SK-N-SH (cell line): ENCODE measurements around the gene CLEC16A. TPM values are rescaled to one million over a fixed set of nuclear protein-coding genes. Genes with fewer than 3 reads are reported as not detected.
A peak's percentile ranks its signal among the peaks of the same experiment; 100 is the strongest.

Source experiments
- CTCF ChIA-PET: fragments of 300-600, 350-600 bp; formaldehyde crosslinking; extraction: SDS; loops from one replicate; lab custom pipeline; 2021; lab: Yijun Ruan, JAX
- POLR2A ChIA-PET: fragments of 350-600 bp; sonication (Branson Sonifier 250); formaldehyde crosslinking; extraction: SDS; loops from one replicate; lab custom pipeline; 2020; ENCODE audit warnings: antibody characterized with exemption, inconsistent platforms; lab: Yijun Ruan, JAX
- DNase-seq: peaks from one replicate; pipeline ENCODE4 v3.0.0; 2012
- H2AFZ ChIP-seq: fragments of 200-600 bp; sonication (generic); 2 replicates; pipeline ENCODE4 v1.8.1; 2016; ENCODE audit warnings: antibody characterized with exemption, mild to moderate bottlenecking, low read depth
- H3F3A ChIP-seq: fragments of 200-600 bp; sonication (generic); replicated peaks from 2 replicates; pipeline ENCODE3; 2016; ENCODE audit warnings: antibody characterized with exemption, mild to moderate bottlenecking; ENCODE audit not compliant: insufficient read depth
- H3K27ac ChIP-seq, 2 experiments: fragments of 200-500 bp in 1 of 2; fragments of 200-600 bp in 1 of 2; sonication (Bioruptor generic) in 1 of 2; sonication (generic), shearing (Covaris generic) in 1 of 2; 2 replicates each; pipeline versions ENCODE4 v1.5.1 to v1.6.1; 2014 to 2016; ENCODE audit warnings: low read depth in 2 of 2, inconsistent platforms in 1 of 2, low read length in 1 of 2, mild to moderate bottlenecking in 1 of 2, mixed read lengths in 1 of 2
- H3K27me3 ChIP-seq: fragments of 200-600 bp; sonication (generic), shearing (Covaris generic); 2 replicates; pipeline ENCODE4 v1.6.1; 2016; ENCODE audit warnings: mixed run types; ENCODE audit not compliant: insufficient read depth
- H3K36me3 ChIP-seq, 2 experiments: fragments of 200-500 bp in 1 of 2; fragments of 200-600 bp in 1 of 2; sonication (Bioruptor generic) in 1 of 2; sonication (generic) in 1 of 2; replicated peaks in 1 of 2; 2 replicates each; pipeline versions ENCODE3 to v1.5.1; 2014 to 2016; ENCODE audit warnings: low read length in 1 of 2, mild to moderate bottlenecking in 1 of 2; ENCODE audit not compliant: insufficient read depth in 2 of 2, control insufficient read depth in 1 of 2
- H3K4me1 ChIP-seq, 2 experiments: fragments of 200-500 bp in 1 of 2; fragments of 200-600 bp in 1 of 2; sonication (Bioruptor generic) in 1 of 2; sonication (generic), shearing (Covaris generic) in 1 of 2; 2 replicates each; pipeline versions ENCODE4 v1.5.1 to v1.6.1; 2014 to 2016; ENCODE audit warnings: low read depth in 1 of 2, low read length in 1 of 2, mixed run types in 1 of 2; ENCODE audit not compliant: insufficient read depth in 2 of 2, control insufficient read depth in 1 of 2
- H3K4me2 ChIP-seq: fragments of 200-600 bp; sonication (generic), shearing (Covaris generic); 2 replicates; pipeline ENCODE4 v1.6.1; 2017; ENCODE audit warnings: mixed run types
- H3K4me3 ChIP-seq, 2 experiments: fragments of 200-500 bp in 1 of 2; fragments of 200-600 bp in 1 of 2; sonication (Bioruptor generic) in 1 of 2; sonication (generic), shearing (Covaris generic) in 1 of 2; 2 replicates each; pipeline versions ENCODE4 v1.5.1 to v1.8.1; 2014 to 2016; ENCODE audit warnings: low read depth in 2 of 2, inconsistent platforms in 1 of 2, low read length in 1 of 2, mild to moderate bottlenecking in 1 of 2, mixed read lengths in 1 of 2, moderate library complexity in 1 of 2
- H3K79me2 ChIP-seq: fragments of 200-600 bp; sonication (generic); 2 replicates; pipeline ENCODE4 v1.8.1; 2017; ENCODE audit warnings: mild to moderate bottlenecking; ENCODE audit not compliant: insufficient read depth
- H3K9ac ChIP-seq: fragments of 200-600 bp; sonication (generic); 2 replicates; pipeline ENCODE4 v1.6.1; 2017; ENCODE audit warnings: mixed run types
- H3K9me2 ChIP-seq: fragments of 200-600 bp; sonication (generic); 2 replicates; pipeline ENCODE4 v1.6.1; 2017; ENCODE audit warnings: mixed run types
- H3K9me3 ChIP-seq: fragments of 200-600 bp; sonication (generic); 2 replicates; pipeline ENCODE4 v1.6.1; 2017; ENCODE audit warnings: mixed run types, mild to moderate bottlenecking, moderate library complexity
- H4K20me1 ChIP-seq: fragments of 200-600 bp; sonication (generic); 2 replicates; pipeline ENCODE4 v1.6.1; 2017; ENCODE audit warnings: mild to moderate bottlenecking, mixed run types; ENCODE audit not compliant: insufficient read depth
- CHD2 ChIP-seq: fragments of 150-350 bp; IDR thresholded peaks from 2 replicates; pipeline ENCODE4 v1.6.1; 2018; ENCODE audit warnings: low read length; ENCODE audit not compliant: partially characterized antibody
- CTCF ChIP-seq: fragments of 200-600 bp; sonication (generic); IDR thresholded peaks from 2 replicates; pipeline ENCODE4 v1.6.1; 2017; ENCODE audit warnings: antibody characterized with exemption, mild to moderate bottlenecking, moderate library complexity
- ELF1 ChIP-seq: IDR thresholded peaks from 2 replicates; pipeline ENCODE4 v1.4.0; 2012
- EP300 ChIP-seq, 2 experiments: IDR thresholded peaks; 2 replicates each; pipeline versions ENCODE4 v1.4.0 to v1.6.1; 2012; ENCODE audit warnings: borderline replicate concordance in 1 of 2, low read depth in 1 of 2, low read length in 1 of 2
- FOXJ3 ChIP-seq: sonication (generic); formaldehyde crosslinking; IDR thresholded peaks from 2 replicates; pipeline ENCODE4 v1.5.1; 2020; ENCODE audit warnings: mild to moderate bottlenecking, missing genetic modification reagents
- GABPA ChIP-seq: IDR thresholded peaks from 2 replicates; pipeline ENCODE4 v1.4.0; 2012; ENCODE audit warnings: low read depth, mild to moderate bottlenecking
- IRF3 ChIP-seq: fragments of 150-350 bp; IDR thresholded peaks from 2 replicates; pipeline ENCODE4 v1.6.1; 2016; ENCODE audit warnings: mild to moderate bottlenecking, low read depth, low read length
- MAX ChIP-seq: IDR thresholded peaks from 2 replicates; pipeline ENCODE4 v1.4.0; 2012; ENCODE audit warnings: low read depth
- NRF1 ChIP-seq: IDR thresholded peaks from 2 replicates; pipeline ENCODE4 v1.6.1; 2012; ENCODE audit warnings: low read depth, mild to moderate bottlenecking, low read length
- RAD21 ChIP-seq: IDR thresholded peaks from 2 replicates; pipeline ENCODE4 v1.6.1; 2012; ENCODE audit warnings: mild to moderate bottlenecking, low read length
- TCF12 ChIP-seq: IDR thresholded peaks from 2 replicates; pipeline ENCODE4 v1.4.0; 2012
- TEAD4 ChIP-seq: IDR thresholded peaks from 2 replicates; pipeline ENCODE4 v1.4.0; 2012; ENCODE audit warnings: mild to moderate bottlenecking, borderline replicate concordance; ENCODE audit not compliant: insufficient read depth
- ZBTB33 ChIP-seq: IDR thresholded peaks from 2 replicates; pipeline ENCODE4 v1.4.0; 2012; ENCODE audit warnings: low read depth, borderline replicate concordance
- WGBS: methylation state at CpG from one replicate; pipeline ENCODE4 v1.1.6; 2017; ENCODE audit warnings: low lambda C conversion rate; 5-methylcytosine and 5-hydroxymethylcytosine counted together
- polyA plus RNA-seq, 3 experiments: library from polyadenylated mRNA; depleted of rRNA; stranded (reverse); fragments of >200 nt; gene quantifications; 2 replicates each; pipeline ENCODE4 v1.2.3, GENCODE V29; 2012
- TF ChIP-seq, protein P1 (sequence below): IDR thresholded peaks from 2 replicates; pipeline ENCODE4 v1.4.0; 2012; ENCODE audit warnings: low read depth, borderline replicate concordance

CLEC16A gene
- polyA plus RNA-seq, 1 of the 3 experiments (the other 2 are of a cell fraction): 13.7 TPM

DNA sequence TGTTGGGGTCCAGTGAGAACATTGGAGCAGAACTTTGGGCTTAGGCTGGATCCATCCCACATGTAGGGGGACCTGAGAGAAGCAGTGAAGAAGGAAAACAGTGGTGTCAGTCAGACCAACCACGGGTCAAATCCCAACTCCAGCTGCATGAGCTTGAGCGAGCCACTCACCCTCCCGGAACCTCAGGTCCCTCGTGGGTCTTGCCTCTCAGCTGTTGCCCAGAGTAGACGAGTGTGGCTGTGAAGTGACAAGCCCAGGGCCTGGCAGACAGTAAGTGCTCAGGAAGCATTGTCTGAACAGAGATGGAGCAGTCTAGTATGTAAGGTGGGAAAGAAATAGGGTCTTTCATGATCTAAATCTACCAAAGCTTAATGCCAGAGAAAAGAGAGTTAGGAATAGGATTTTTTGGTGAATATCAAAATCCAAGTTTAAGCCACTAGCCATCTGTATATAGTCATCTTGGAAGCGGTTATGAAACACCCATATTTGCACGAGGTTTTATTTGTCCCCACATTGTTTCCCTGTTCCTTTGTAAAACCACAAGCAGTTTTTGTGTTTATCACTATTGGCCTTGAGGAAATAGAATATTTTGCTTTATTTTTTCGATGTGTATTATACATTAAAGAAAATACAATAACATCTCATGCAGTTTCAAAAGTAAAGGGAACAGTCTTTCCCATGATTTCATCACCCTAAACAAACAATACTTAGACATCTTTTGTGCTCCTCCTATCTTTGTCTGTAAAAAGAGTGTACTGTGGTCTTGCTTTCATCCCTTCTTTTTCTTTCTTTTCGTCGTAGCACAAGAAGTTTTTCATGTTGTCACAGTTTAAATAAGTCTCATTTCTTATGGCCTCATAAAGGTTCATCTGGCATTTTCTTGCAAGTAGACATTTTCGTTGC, 112.0 kb downstream of the CLEC16A start:
- Histone ChIP-seq H3K79me2 (no peaks in the 10 kb centered on the region), H3K36me3 (peaks cover 11 to 43% of the 10 kb centered on the region in 2 experiments), H3F3A (no peaks in the 10 kb centered on the region), H3K9ac (no peak overlapping the region), H3K4me3 (no peak overlapping the region), H3K27ac (peak overlapping the region in 1 of 2 experiments; percentile 16; a peak in 1 of 4 replicates), H3K4me2 (no peak overlapping the region), H3K27me3 (no peaks in the 10 kb centered on the region), H3K4me1 (no peaks in the 10 kb centered on the region), H3K9me2 (no peaks in the 10 kb centered on the region), H2AFZ (no peak overlapping the region), H3K9me3 (no peaks in the 10 kb centered on the region), H4K20me1 (no peaks in the 10 kb centered on the region)
- no peak for TF ChIP-seq CTCF
- TF ChIP-seq RAD21: no peak
- TF ChIP-seq, protein P1, sequence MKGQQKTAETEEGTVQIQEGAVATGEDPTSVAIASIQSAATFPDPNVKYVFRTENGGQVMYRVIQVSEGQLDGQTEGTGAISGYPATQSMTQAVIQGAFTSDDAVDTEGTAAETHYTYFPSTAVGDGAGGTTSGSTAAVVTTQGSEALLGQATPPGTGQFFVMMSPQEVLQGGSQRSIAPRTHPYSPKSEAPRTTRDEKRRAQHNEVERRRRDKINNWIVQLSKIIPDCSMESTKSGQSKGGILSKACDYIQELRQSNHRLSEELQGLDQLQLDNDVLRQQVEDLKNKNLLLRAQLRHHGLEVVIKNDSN: no peak
- TF ChIP-seq EP300 (IDR thresholded peaks at IDR 0.05; ENCODE audit: borderline replicate concordance in 1 of 2, low read depth in 1 of 2, low read length in 1 of 2): no peak
- no peak for TF ChIP-seq IRF3
- no peak for TF ChIP-seq FOXJ3 (CRISPR knock-in tag)
- TF ChIP-seq GABPA: no peak
- TF ChIP-seq ELF1: no peak
- TF ChIP-seq MAX: no peak
- WGBS: 91% methylated on average over 11 of the region's 11 CpGs
- ChIA-PET POLR2A (no interaction called here), CTCF (no interaction called here)
- DNase-seq: no peak

- H3K4me1 ChIP-seq: no peaks in the 10 kb centered on the region
- H3F3A ChIP-seq: no peaks in the 10 kb centered on the region
- H3K9ac ChIP-seq: no peak overlapping the region
- H3K9me3 ChIP-seq: no peaks in the 10 kb centered on the region
- DNase-seq: no peak
- peak overlapping the region in 1 of 2 experiments; percentile 16; a peak in 1 of 4 replicates for H3K27ac ChIP-seq
- 97% methylated on average over 12 of the region's 12 CpGs for WGBS
- H3K79me2 ChIP-seq: no peaks in the 10 kb centered on the region
- TF ChIP-seq CHD2: no peak
- no peak for TF ChIP-seq IRF3
- no peak for TF ChIP-seq NRF1
- no peak for TF ChIP-seq ZBTB33
- TF ChIP-seq TEAD4: no peak
- no peak for TF ChIP-seq TCF12
- H3K9me2 ChIP-seq: no peaks in the 10 kb centered on the region
- H3K27me3 ChIP-seq: no peaks in the 10 kb centered on the region
- no peak overlapping the region for H3K4me3 ChIP-seq
- ChIA-PET CTCF (no interaction called here), POLR2A (no interaction called here)
- H2AFZ ChIP-seq: no peak overlapping the region
- H3K4me2 ChIP-seq: no peak overlapping the region
- H4K20me1 ChIP-seq: no peaks in the 10 kb centered on the region
- H3K36me3 ChIP-seq: peaks cover 16 to 42% of the 10 kb centered on the region in 2 experiments
These were observed 112.8 kb downstream of the CLEC16A start for GRCh38 chr16:11056993-11057649.
